Tibial artery (tissue), 4 donors: Measurements from ENCODE around the gene DPEP2.

Experiments
- DNase-seq, 2 donors: peaks; one replicate each; pipeline ENCODE4 v3.0.0-alpha.2; 2019
- H3K27ac ChIP-seq, 2 donors: fragments of 200-600 bp; sonication (generic) in 1 of 2; 1 replicate in 1 of 2; 2 replicates in 1 of 2; pipeline ENCODE4 v1.5.1; 2018 to 2019; ENCODE audit warnings: mild to moderate bottlenecking in 1 of 2
- H3K27me3 ChIP-seq, 2 donors: fragments of 200-600 bp; sonication (generic) in 1 of 2; one replicate each; pipeline versions ENCODE4 v1.5.1 to v1.6.0; 2016 to 2019
- H3K36me3 ChIP-seq, 3 donors: fragments of 200-600 bp; sonication (generic) in 2 of 3; one replicate each; pipeline ENCODE4 v1.5.1; 2016 to 2019; ENCODE audit warnings: mild to moderate bottlenecking in 2 of 3
- H3K4me1 ChIP-seq, 4 donors: fragments of 200-600 bp; sonication (generic) in 2 of 4; 1 replicate in 3 of 4; 2 replicates in 1 of 4; pipeline ENCODE4 v1.5.1; 2016 to 2019
- H3K4me3 ChIP-seq, 2 donors: fragments of 200-600 bp; sonication (generic) in 1 of 2; 1 replicate in 1 of 2; 2 replicates in 1 of 2; pipeline ENCODE4 v1.5.1; 2018 to 2019; ENCODE audit warnings: mild to moderate bottlenecking in 2 of 2
- H3K9me3 ChIP-seq, 3 donors: fragments of 200-600 bp; sonication (generic) in 1 of 3; one replicate each; pipeline ENCODE4 v1.5.1; 2016 to 2019
- CTCF ChIP-seq, 2 experiments: fragments of 200-600 bp in 1 of 2; fragments of 450-650 bp in 1 of 2; IDR thresholded peaks; one replicate each; pipeline ENCODE4 v1.5.1; 2017 to 2019; ENCODE audit warnings: antibody characterized with exemption in 2 of 2, mild to moderate bottlenecking in 1 of 2, moderate library complexity in 1 of 2
- intact Hi-C: fragments of 100-400 bp; cut with DNase I; formaldehyde crosslinking; loops from one replicate; pipeline ENCODE4 v1.15.0; 2023; ENCODE audit warnings: low total_unique reads

The DPEP2 gene

GRCh38 chr16:67961551-67961957 lies 37.7 kb downstream of the DPEP2 start:
- H3K4me3 ChIP-seq, result no peak overlapping the region
- DNase-seq, result no peak
- no peaks in the 10 kb centered on the region for H3K27me3 ChIP-seq
- no peaks in the 10 kb centered on the region for H3K9me3 ChIP-seq
- no peak for TF ChIP-seq CTCF (IDR thresholded peaks at IDR 0.05)
- peaks cover 0 to 75% (median 61%) of the 10 kb centered on the region in 4 donors for H3K4me1 ChIP-seq
- peak overlapping the region; percentile 3 to 28 for H3K27ac ChIP-seq
- intact Hi-C loops, result no loop called here
- H3K36me3 ChIP-seq, result peaks cover 43 to 71% (median 65%) of the 10 kb centered on the region in 3 donors

DNA sequence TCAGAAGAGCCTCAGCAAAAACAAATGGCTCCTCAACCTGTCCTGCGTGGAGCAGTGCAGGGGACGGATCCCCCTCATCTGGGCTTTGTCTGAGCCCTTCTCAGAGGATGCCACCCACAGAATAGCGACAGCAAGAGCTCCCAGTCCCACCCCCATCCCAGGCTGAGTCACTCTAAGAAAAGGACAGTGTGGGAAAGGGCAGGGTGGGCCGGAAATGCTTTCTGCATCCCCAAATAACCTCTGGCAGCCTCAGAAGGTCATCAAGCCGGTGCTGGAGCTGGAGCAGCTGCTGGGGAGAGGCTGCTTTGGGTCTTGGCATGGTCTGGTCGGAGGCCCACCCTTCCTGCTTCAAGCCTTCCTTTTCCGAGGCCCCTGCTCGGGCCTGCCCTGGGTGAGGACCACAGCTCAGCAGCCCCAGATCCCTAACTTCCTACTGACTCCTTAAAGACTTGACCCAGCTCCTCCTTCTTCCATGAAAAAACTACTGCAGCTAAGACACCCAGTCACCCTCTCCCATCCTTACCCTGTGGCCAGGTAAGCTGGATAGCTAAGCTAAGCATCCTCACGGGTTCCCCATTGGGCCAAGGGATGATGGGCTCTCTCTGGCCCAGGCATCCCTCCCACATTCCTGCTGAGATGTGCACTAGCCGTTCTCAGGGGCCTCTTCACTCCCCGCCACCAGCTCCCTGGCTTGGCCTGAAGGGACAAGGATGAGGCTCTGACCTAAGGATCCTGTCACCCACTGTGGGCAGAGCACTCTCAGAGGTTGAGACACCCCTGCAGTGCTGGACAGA lies 39.6 kb downstream of the DPEP2 start:
- Histone ChIP-seq H3K27ac (peak overlapping the region; percentile 48 to 53), H3K36me3 (peaks cover 49 to 89% (median 82%) of the 10 kb centered on the region in 3 donors), H3K4me1 (peaks cover 0 to 57% (median 44%) of the 10 kb centered on the region in 4 donors), H3K27me3 (no peaks in the 10 kb centered on the region), H3K9me3 (no peaks in the 10 kb centered on the region), H3K4me3 (no peak overlapping the region)
- intact Hi-C loops, result no loop called here
- TF ChIP-seq CTCF (IDR thresholded peaks at IDR 0.05), result no peak
- DNase-seq, result peak; percentile 70 to 83

GRCh38 chr16:67957622-67958021 lies 41.7 kb downstream of the DPEP2 start:
- H3K4me1 ChIP-seq, result peaks cover 0 to 37% (median 26%) of the 10 kb centered on the region in 4 donors
- peaks cover 64 to 98% (median 91%) of the 10 kb centered on the region in 3 donors for H3K36me3 ChIP-seq
- intact Hi-C loops, result no loop called here
- no peak overlapping the region for H3K4me3 ChIP-seq
- peak overlapping the region in 1 of 2 donors; percentile 48 for H3K27ac ChIP-seq
- no peaks in the 10 kb centered on the region for H3K27me3 ChIP-seq
- no peak for TF ChIP-seq CTCF (IDR thresholded peaks at IDR 0.05)
- no peak for DNase-seq
- no peaks in the 10 kb centered on the region for H3K9me3 ChIP-seq

DNA sequence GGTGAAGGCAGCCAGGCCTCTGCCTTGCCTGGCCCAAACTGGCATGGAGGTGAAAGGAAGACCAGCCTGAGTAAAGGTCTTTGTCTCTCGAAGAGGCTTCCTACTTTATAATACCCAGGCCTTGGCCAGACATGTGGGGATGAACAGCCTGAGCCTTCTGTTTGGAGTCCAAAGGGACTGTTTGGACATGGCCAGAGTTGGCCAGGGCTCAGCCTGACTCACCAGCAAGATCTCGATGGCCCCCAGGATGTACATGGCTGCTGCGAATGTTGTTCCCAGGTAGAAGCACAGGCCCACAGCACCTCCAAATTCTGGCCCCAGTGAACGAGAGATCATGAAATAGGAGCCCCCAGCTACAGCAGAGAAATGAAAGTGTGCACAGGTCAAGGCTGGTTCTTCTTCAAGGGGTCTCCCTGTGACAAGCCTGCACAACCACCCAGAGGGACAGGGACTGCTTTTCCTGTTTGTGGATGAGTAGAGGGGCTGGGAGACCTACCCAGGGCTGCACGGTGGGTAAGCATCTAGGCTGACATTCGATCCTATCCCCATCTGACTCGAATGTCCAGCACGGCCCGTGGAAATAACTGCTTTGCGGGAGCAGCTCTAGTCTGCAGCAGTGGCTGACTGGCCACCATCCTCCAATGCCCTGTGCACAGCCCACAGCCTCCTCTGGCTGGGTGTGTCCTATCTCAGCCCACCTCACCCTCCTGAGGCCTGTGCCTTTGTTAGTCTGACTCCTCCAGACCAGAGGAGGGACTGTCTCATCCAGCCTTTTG lies 44.7 kb downstream of the DPEP2 start:
- peak in 1 of 2 donors; percentile 19 for DNase-seq
- Histone ChIP-seq H3K9me3 (no peaks in the 10 kb centered on the region), H3K27me3 (no peaks in the 10 kb centered on the region), H3K36me3 (peaks cover 61 to 98% (median 90%) of the 10 kb centered on the region in 3 donors), H3K4me3 (no peak overlapping the region), H3K4me1 (peaks cover 0 to 17% (median 11%) of the 10 kb centered on the region in 4 donors), H3K27ac (no peak overlapping the region)
- TF ChIP-seq CTCF (IDR thresholded peaks at IDR 0.05), result no peak
- intact Hi-C loops, result no loop called here

- no peak for DNase-seq
- H3K4me1 ChIP-seq, result peaks cover 0 to 9% (median 7%) of the 10 kb centered on the region in 4 donors
- no peak overlapping the region for H3K27ac ChIP-seq
- peaks cover 67 to 98% (median 90%) of the 10 kb centered on the region in 3 donors for H3K36me3 ChIP-seq
- TF ChIP-seq CTCF (IDR thresholded peaks at IDR 0.05), result no peak
- H3K9me3 ChIP-seq, result no peaks in the 10 kb centered on the region
- H3K4me3 ChIP-seq, result no peak overlapping the region
- intact Hi-C loops, result no loop called here
- H3K27me3 ChIP-seq, result no peaks in the 10 kb centered on the region
These were observed 45.5 kb downstream of the DPEP2 start for GRCh38 chr16:67953641-67954375.
